ENCODE results near the gene CITED4. TPM values are rescaled to one million over a fixed set of nuclear protein-coding genes. Genes with fewer than 3 reads are reported as not detected.

CITED4 gene
- total RNA-seq, 2 donors from 2014 or later: 9.0 to 9.5 TPM

GRCh38 chr1:40842691-40843090, 19.5 kb downstream of the CITED4 start:
- peaks cover 5% of the 10 kb centered on the region for H3K27me3 Mint-ChIP-seq (ENCODE audit: insufficient read depth)
- peaks cover 8% of the 10 kb centered on the region for H3K9me3 Mint-ChIP-seq
- WGBS, 2 experiments (ENCODE audit: insufficient coverage in 1 of 2, insufficient read length in 1 of 2): 95 to 96% methylated on average over 3 of the region's 3 CpGs
- no peak overlapping the region for H3K9ac ChIP-seq (ENCODE audit: extremely low read depth, low read length, poor library complexity, severe bottlenecking)
- peaks cover 7% of the 10 kb centered on the region for H3K9me3 ChIP-seq (ENCODE audit: control insufficient read depth, low read length)
- no peaks in the 10 kb centered on the region for H3K36me3 ChIP-seq (ENCODE audit: control insufficient read depth, insufficient read depth, low read length)
- no peak overlapping the region for H3K27ac Mint-ChIP-seq
- H3K4me1 Mint-ChIP-seq: peaks cover 13% of the 10 kb centered on the region
- no peak overlapping the region for H3K4me3 Mint-ChIP-seq
- no peaks in the 10 kb centered on the region for H3K27me3 ChIP-seq (ENCODE audit: control insufficient read depth, insufficient read depth, low read length, poor library complexity, severe bottlenecking)
- no peaks in the 10 kb centered on the region for H3K36me3 Mint-ChIP-seq (ENCODE audit: low read depth)
- H3K4me1 ChIP-seq (ENCODE audit: control insufficient read depth, insufficient read depth, low read length): peaks cover 6% of the 10 kb centered on the region
- H3K4me3 ChIP-seq (ENCODE audit: low read length): no peak overlapping the region
- no peak for DNase-seq
- H3K27ac ChIP-seq (ENCODE audit: low read depth, low read length): no peak overlapping the region
- no peak for TF ChIP-seq CTCF (conservative IDR thresholded peaks at IDR 0.05)

GRCh38 chr1:40842207-40842606, 20.0 kb downstream of the CITED4 start:
- Histone ChIP-seq H3K9me3 (ENCODE audit: control insufficient read depth, low read length) (peaks cover 7% of the 10 kb centered on the region), H3K27ac (ENCODE audit: low read depth, low read length) (no peak overlapping the region), H3K4me3 (ENCODE audit: low read length) (no peak overlapping the region), H3K4me1 (ENCODE audit: control insufficient read depth, insufficient read depth, low read length) (peaks cover 6% of the 10 kb centered on the region), H3K36me3 (ENCODE audit: control insufficient read depth, insufficient read depth, low read length) (no peaks in the 10 kb centered on the region), H3K27me3 (ENCODE audit: control insufficient read depth, insufficient read depth, low read length, poor library complexity, severe bottlenecking) (no peaks in the 10 kb centered on the region), H3K9ac (ENCODE audit: extremely low read depth, low read length, poor library complexity, severe bottlenecking) (no peak overlapping the region)
- Mint-ChIP-seq H3K27ac (no peak overlapping the region), H3K4me3 (no peak overlapping the region), H3K9me3 (peaks cover 8% of the 10 kb centered on the region), H3K4me1 (peaks cover 13% of the 10 kb centered on the region), H3K27me3 (ENCODE audit: insufficient read depth) (peaks cover 5% of the 10 kb centered on the region), H3K36me3 (ENCODE audit: low read depth) (no peaks in the 10 kb centered on the region)
- WGBS, 2 experiments (ENCODE audit: insufficient coverage in 1 of 2, insufficient read length in 1 of 2): 80 to 96% methylated on average over 3 to 4 of the region's 4 CpGs
- TF ChIP-seq CTCF (conservative IDR thresholded peaks at IDR 0.05): no peak
- DNase-seq: no peak

- no peak overlapping the region for H3K27ac Mint-ChIP-seq
Measured at GRCh38 chr1:40841602-40842001, 20.6 kb downstream of the CITED4 start.

More at GRCh38 chr1:40841602-40842001, 20.6 kb downstream of the CITED4 start:
- no peak overlapping the region for H3K27ac ChIP-seq (ENCODE audit: low read depth, low read length)
- peaks cover 13% of the 10 kb centered on the region for H3K4me1 Mint-ChIP-seq
- no peak for TF ChIP-seq CTCF (conservative IDR thresholded peaks at IDR 0.05)
- H3K36me3 ChIP-seq (ENCODE audit: control insufficient read depth, insufficient read depth, low read length): no peaks in the 10 kb centered on the region
- H3K9me3 Mint-ChIP-seq: peaks cover 8% of the 10 kb centered on the region
- H3K27me3 Mint-ChIP-seq (ENCODE audit: insufficient read depth): peaks cover 5% of the 10 kb centered on the region
- H3K9me3 ChIP-seq (ENCODE audit: control insufficient read depth, low read length): peaks cover 7% of the 10 kb centered on the region
- 94% methylated on average over 7 of the region's 7 CpGs; no CpG with 5 or more reads in 1 of the 2 experiments for WGBS, 2 experiments (ENCODE audit: insufficient coverage in 1 of 2, insufficient read length in 1 of 2)
- DNase-seq: no peak
- H3K4me3 ChIP-seq (ENCODE audit: low read length): no peak overlapping the region
- no peak overlapping the region for H3K4me3 Mint-ChIP-seq
- H3K4me1 ChIP-seq (ENCODE audit: control insufficient read depth, insufficient read depth, low read length): peaks cover 6% of the 10 kb centered on the region
- no peak overlapping the region for H3K9ac ChIP-seq (ENCODE audit: extremely low read depth, low read length, poor library complexity, severe bottlenecking)
- no peaks in the 10 kb centered on the region for H3K36me3 Mint-ChIP-seq (ENCODE audit: low read depth)
- H3K27me3 ChIP-seq (ENCODE audit: control insufficient read depth, insufficient read depth, low read length, poor library complexity, severe bottlenecking): no peaks in the 10 kb centered on the region

Data from endodermal cell (in vitro differentiated cells).